Gastroesophageal sphincter (tissue), 4 donors: ENCODE results near the gene ACSS1. TPM values are rescaled to one million over a fixed set of nuclear protein-coding genes. Genes with fewer than 3 reads are reported as not detected.

ENCODE experiments used
- ATAC-seq: fragments of 150-250 bp; one replicate; pipeline ENCODE4 v1.9.1; 2016; ENCODE audit warnings: mild to moderate bottlenecking, moderate library complexity
- H3K27ac ChIP-seq, 4 donors: fragments of 200-600 bp; sonication (generic) in 3 of 4; 1 replicate in 3 of 4; 2 replicates in 1 of 4; pipeline ENCODE4 v1.5.1; 2016 to 2019
- H3K27me3 ChIP-seq: fragments of 200-600 bp; sonication (generic); one replicate; pipeline ENCODE4 v1.5.1; 2019
- H3K36me3 ChIP-seq, 2 donors: fragments of 200-600 bp; sonication (generic); one replicate each; pipeline ENCODE4 v1.5.1; 2019; ENCODE audit warnings: control low read depth in 1 of 2
- H3K4me1 ChIP-seq, 3 donors: fragments of 200-600 bp; sonication (generic); 1 replicate in 2 of 3; 2 replicates in 1 of 3; pipeline ENCODE4 v1.5.1; 2016 to 2019; ENCODE audit warnings: control low read depth in 2 of 3
- H3K4me3 ChIP-seq, 2 donors: fragments of 200-600 bp; sonication (generic); one replicate each; pipeline ENCODE4 v1.5.1; 2019; ENCODE audit warnings: mild to moderate bottlenecking in 1 of 2, moderate library complexity in 1 of 2
- H3K9me3 ChIP-seq, 3 donors: fragments of 200-600 bp; sonication (generic); one replicate each; pipeline ENCODE4 v1.5.1; 2017 to 2019; ENCODE audit warnings: control low read depth in 2 of 3
- CTCF ChIP-seq, 4 experiments: fragments of 200-600 bp in 2 of 4; fragments of 450-650 bp in 2 of 4; sonication (generic) in 1 of 4; IDR thresholded peaks; one replicate each; pipeline ENCODE4 v1.5.1; 2017 to 2019; ENCODE audit warnings: antibody characterized with exemption in 4 of 4, mild to moderate bottlenecking in 2 of 4, moderate library complexity in 2 of 4
- EP300 ChIP-seq: sonication (generic); formaldehyde crosslinking; IDR thresholded peaks from one replicate; pipeline ENCODE4 v1.6.1; 2017; ENCODE audit warnings: antibody characterized with exemption, mild to moderate bottlenecking
- POLR2A ChIP-seq, 2 donors: fragments of 450-650 bp; IDR thresholded peaks; one replicate each; pipeline ENCODE4 v1.6.1; 2017; ENCODE audit warnings: antibody characterized with exemption in 2 of 2, mild to moderate bottlenecking in 2 of 2, moderate library complexity in 1 of 2
- POLR2AphosphoS5 ChIP-seq: sonication (generic); formaldehyde crosslinking; IDR thresholded peaks from one replicate; pipeline ENCODE4 v1.6.1; 2017; ENCODE audit warnings: antibody characterized with exemption
- WGBS, 2 donors: methylation state at CpG; one replicate each; pipeline ENCODE4 v1.1.5; 2018; ENCODE audit warnings: low coverage in 1 of 2; 5-methylcytosine and 5-hydroxymethylcytosine counted together
- total RNA-seq, 4 donors: library from RNA; depleted of rRNA; stranded (reverse); fragments of >200 nt; gene quantifications; one replicate each; pipeline ENCODE4 v1.1.0, GENCODE V29; 2016

Gene ACSS1
- total RNA-seq, 4 donors from 2014 or later = 44.7 to 105 (median 61.6) TPM

GRCh38 chr20:24993337-24994185 lies 64.4 kb downstream of the ACSS1 start:
- no peaks in the 10 kb centered on the region for H3K36me3 ChIP-seq
- ATAC-seq = no peak
- TF ChIP-seq EP300 = no peak
- no peak for TF ChIP-seq POLR2A (IDR thresholded peaks at IDR 0.05)
- peak in 3 of 4 experiments; percentile 56 to 65 (median 62) for TF ChIP-seq CTCF (IDR thresholded peaks at IDR 0.05)
- no peak for TF ChIP-seq POLR2AphosphoS5
- peak overlapping the region; percentile 95 to 96 (median 95) for H3K27ac ChIP-seq
- H3K27me3 ChIP-seq = no peaks in the 10 kb centered on the region
- WGBS, 2 donors = 18 to 25% methylated on average over 9 of the region's 9 CpGs
- no peaks in the 10 kb centered on the region for H3K9me3 ChIP-seq
- H3K4me3 ChIP-seq = peak overlapping the region; percentile 63 to 90
- peaks cover 0 to 60% (median 22%) of the 10 kb centered on the region in 3 donors for H3K4me1 ChIP-seq

GRCh38 chr20:24992487-24993205 lies 65.3 kb downstream of the ACSS1 start, which contains the start of gene APMAP:
Gene APMAP, minus strand, starts transcription at chr20:24992751. Its CDS starts 63 bp downstream, at chr20:24992688.
- WGBS, 2 donors = 0% methylated on average over 4 to 6 of the region's 69 CpGs
- TF ChIP-seq POLR2AphosphoS5 (peak; percentile 97), CTCF (IDR thresholded peaks at IDR 0.05) (peak in 1 of 4 experiments; percentile 12), POLR2A (IDR thresholded peaks at IDR 0.05) (peak; percentile 96 to 97), EP300 (no peak)
- Histone ChIP-seq H3K4me3 (peak within 1 kb of the TSS; percentile 63 to 90), H3K9me3 (no peaks in the 10 kb centered on the region), H3K27me3 (no peaks in the 10 kb centered on the region), H3K36me3 (no peaks in the 10 kb centered on the region), H3K27ac (peak within 1 kb of the TSS; percentile 95 to 96 (median 95)), H3K4me1 (peaks cover 0 to 69% (median 22%) of the 10 kb centered on the region in 3 donors)
- peak; percentile 97 for ATAC-seq

- WGBS, 2 donors = 0 to 4% methylated on average over 10 to 17 of the region's 36 CpGs
- ATAC-seq = peak; percentile 21
Measured at GRCh38 chr20:24991897-24992486, 65.9 kb downstream of the ACSS1 start.

GRCh38 chr20:24990810-24991252 lies 67.1 kb downstream of the ACSS1 start:
- no peak for ATAC-seq
- Histone ChIP-seq H3K4me1 (peaks cover 0 to 68% (median 22%) of the 10 kb centered on the region in 3 donors), H3K36me3 (no peaks in the 10 kb centered on the region), H3K27me3 (no peaks in the 10 kb centered on the region), H3K4me3 (no peak overlapping the region), H3K27ac (no peak overlapping the region), H3K9me3 (no peaks in the 10 kb centered on the region)
- TF ChIP-seq POLR2AphosphoS5 (no peak), CTCF (IDR thresholded peaks at IDR 0.05) (no peak), POLR2A (IDR thresholded peaks at IDR 0.05) (no peak), EP300 (no peak)
- 96 to 100% methylated on average over 2 of the region's 2 CpGs for WGBS, 2 donors

More at GRCh38 chr20:24991897-24992486, 65.9 kb downstream of the ACSS1 start:
- H3K4me3 ChIP-seq = peak overlapping the region; percentile 63 to 90
- H3K9me3 ChIP-seq = no peaks in the 10 kb centered on the region
- H3K27ac ChIP-seq = peak overlapping the region; percentile 95 to 96 (median 95)
- H3K36me3 ChIP-seq = no peaks in the 10 kb centered on the region
- H3K27me3 ChIP-seq = no peaks in the 10 kb centered on the region
- TF ChIP-seq POLR2A (IDR thresholded peaks at IDR 0.05) (no peak), CTCF (IDR thresholded peaks at IDR 0.05) (no peak), POLR2AphosphoS5 (no peak)
- H3K4me1 ChIP-seq = peaks cover 0 to 72% (median 22%) of the 10 kb centered on the region in 3 donors
